Liver (tissue), 3 donors: ENCODE data around the gene TPK1.

ENCODE experiments used
- GABPA ChIP-seq, 2 donors: IDR thresholded peaks in 1 of 2; conservative IDR thresholded peaks in 1 of 2; 2 replicates each; pipeline ENCODE4 v1.6.1; 2016; ENCODE audit warnings: antibody characterized with exemption in 2 of 2, mild to moderate bottlenecking in 1 of 2, moderate library complexity in 1 of 2
- HNF4G ChIP-seq: IDR thresholded peaks from 2 replicates; pipeline ENCODE4 v1.6.1; 2016; ENCODE audit warnings: antibody characterized with exemption
- JUND ChIP-seq, 2 donors: IDR thresholded peaks; 2 replicates each; pipeline ENCODE4 v1.6.1; 2016; ENCODE audit warnings: antibody characterized with exemption in 2 of 2
- RAD21 ChIP-seq, 2 donors: IDR thresholded peaks; 2 replicates each; pipeline ENCODE4 v1.6.1; 2016; ENCODE audit warnings: antibody characterized with exemption in 2 of 2, mild to moderate bottlenecking in 2 of 2
- SP1 ChIP-seq: IDR thresholded peaks from 2 replicates; pipeline ENCODE4 v1.6.1; 2018; ENCODE audit warnings: antibody characterized with exemption, mild to moderate bottlenecking
- YY1 ChIP-seq: IDR thresholded peaks from 2 replicates; pipeline ENCODE4 v1.6.1; 2016; ENCODE audit warnings: antibody characterized with exemption, mild to moderate bottlenecking
- TF ChIP-seq, protein P1 (sequence below): fragments of 150-350 bp; IDR thresholded peaks from 2 replicates; pipeline ENCODE4 v1.5.1; 2017; ENCODE audit warnings: improper control_type of control experiment, low read depth, low read length; ENCODE audit not compliant: missing input control
- TF ChIP-seq, protein P2 (sequence below): IDR thresholded peaks from 2 replicates; pipeline ENCODE4 v1.6.1; 2016; ENCODE audit warnings: antibody characterized with exemption
- TF ChIP-seq, protein P3 (sequence below): IDR thresholded peaks from 2 replicates; pipeline ENCODE4 v1.6.1; 2016; ENCODE audit warnings: antibody characterized with exemption, mild to moderate bottlenecking
- TF ChIP-seq, protein P4 (sequence below): IDR thresholded peaks from 2 replicates; pipeline ENCODE4 v1.6.1; 2016; ENCODE audit warnings: antibody characterized with exemption
- donor health status: healthy.
- donor health status: healthy.

DNA sequence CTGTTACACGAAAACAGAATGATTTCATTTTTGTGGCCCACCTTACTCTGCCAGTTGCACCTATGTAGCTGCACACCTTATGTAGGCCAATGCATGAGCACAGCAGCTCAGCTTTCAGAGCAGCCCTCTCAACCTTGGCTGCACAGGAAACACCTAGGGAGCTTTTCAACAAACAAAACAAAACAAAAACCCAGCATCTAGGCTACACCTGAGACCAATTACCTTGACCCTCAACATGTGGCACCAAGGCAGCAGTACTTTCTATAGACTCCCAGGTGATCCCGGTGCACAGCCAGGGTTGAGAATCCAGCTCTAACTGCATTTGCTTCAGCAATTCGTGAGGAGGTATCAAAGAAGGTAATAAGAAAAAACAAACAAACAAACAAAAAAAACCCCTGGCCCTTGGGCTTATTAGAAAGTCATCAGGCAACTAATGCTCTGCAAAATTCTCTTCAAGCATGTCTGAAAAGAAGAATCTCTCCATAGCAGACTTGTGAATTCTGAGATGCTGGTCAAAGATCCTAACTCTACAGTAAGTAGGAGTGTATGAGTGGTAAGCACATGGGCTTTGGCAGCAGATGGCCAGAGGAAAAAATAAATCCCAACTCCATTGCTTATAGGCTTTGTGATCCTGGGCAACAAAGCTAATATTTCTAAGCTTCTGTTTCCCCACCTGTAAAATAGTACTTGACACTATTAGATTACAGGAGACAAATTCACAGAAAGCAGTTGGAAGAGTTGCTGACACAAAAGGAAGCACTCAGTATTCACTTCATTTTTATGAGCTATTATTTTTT is 318.9 kb downstream of the TPK1 start:
- TF ChIP-seq, protein P1, sequence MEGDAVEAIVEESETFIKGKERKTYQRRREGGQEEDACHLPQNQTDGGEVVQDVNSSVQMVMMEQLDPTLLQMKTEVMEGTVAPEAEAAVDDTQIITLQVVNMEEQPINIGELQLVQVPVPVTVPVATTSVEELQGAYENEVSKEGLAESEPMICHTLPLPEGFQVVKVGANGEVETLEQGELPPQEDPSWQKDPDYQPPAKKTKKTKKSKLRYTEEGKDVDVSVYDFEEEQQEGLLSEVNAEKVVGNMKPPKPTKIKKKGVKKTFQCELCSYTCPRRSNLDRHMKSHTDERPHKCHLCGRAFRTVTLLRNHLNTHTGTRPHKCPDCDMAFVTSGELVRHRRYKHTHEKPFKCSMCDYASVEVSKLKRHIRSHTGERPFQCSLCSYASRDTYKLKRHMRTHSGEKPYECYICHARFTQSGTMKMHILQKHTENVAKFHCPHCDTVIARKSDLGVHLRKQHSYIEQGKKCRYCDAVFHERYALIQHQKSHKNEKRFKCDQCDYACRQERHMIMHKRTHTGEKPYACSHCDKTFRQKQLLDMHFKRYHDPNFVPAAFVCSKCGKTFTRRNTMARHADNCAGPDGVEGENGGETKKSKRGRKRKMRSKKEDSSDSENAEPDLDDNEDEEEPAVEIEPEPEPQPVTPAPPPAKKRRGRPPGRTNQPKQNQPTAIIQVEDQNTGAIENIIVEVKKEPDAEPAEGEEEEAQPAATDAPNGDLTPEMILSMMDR = no peak
- TF ChIP-seq, protein P2, sequence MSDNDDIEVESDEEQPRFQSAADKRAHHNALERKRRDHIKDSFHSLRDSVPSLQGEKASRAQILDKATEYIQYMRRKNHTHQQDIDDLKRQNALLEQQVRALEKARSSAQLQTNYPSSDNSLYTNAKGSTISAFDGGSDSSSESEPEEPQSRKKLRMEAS = no peak
- no peak for TF ChIP-seq RAD21 (IDR thresholded peaks at IDR 0.05)
- TF ChIP-seq HNF4G = no peak
- no peak for TF ChIP-seq JUND (IDR thresholded peaks at IDR 0.05)
- TF ChIP-seq, protein P3, sequence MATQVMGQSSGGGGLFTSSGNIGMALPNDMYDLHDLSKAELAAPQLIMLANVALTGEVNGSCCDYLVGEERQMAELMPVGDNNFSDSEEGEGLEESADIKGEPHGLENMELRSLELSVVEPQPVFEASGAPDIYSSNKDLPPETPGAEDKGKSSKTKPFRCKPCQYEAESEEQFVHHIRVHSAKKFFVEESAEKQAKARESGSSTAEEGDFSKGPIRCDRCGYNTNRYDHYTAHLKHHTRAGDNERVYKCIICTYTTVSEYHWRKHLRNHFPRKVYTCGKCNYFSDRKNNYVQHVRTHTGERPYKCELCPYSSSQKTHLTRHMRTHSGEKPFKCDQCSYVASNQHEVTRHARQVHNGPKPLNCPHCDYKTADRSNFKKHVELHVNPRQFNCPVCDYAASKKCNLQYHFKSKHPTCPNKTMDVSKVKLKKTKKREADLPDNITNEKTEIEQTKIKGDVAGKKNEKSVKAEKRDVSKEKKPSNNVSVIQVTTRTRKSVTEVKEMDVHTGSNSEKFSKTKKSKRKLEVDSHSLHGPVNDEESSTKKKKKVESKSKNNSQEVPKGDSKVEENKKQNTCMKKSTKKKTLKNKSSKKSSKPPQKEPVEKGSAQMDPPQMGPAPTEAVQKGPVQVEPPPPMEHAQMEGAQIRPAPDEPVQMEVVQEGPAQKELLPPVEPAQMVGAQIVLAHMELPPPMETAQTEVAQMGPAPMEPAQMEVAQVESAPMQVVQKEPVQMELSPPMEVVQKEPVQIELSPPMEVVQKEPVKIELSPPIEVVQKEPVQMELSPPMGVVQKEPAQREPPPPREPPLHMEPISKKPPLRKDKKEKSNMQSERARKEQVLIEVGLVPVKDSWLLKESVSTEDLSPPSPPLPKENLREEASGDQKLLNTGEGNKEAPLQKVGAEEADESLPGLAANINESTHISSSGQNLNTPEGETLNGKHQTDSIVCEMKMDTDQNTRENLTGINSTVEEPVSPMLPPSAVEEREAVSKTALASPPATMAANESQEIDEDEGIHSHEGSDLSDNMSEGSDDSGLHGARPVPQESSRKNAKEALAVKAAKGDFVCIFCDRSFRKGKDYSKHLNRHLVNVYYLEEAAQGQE = no peak
- TF ChIP-seq YY1 = no peak
- TF ChIP-seq SP1 = no peak
- no peak for TF ChIP-seq GABPA (IDR thresholded peaks at IDR 0.05 in 1 of 2, conservative IDR thresholded peaks at IDR 0.05 in 1 of 2)
- TF ChIP-seq, protein P4, sequence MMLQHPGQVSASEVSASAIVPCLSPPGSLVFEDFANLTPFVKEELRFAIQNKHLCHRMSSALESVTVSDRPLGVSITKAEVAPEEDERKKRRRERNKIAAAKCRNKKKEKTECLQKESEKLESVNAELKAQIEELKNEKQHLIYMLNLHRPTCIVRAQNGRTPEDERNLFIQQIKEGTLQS = no peak
